ENCODE data around the gene CCDC85C. TPM values are rescaled to one million over a fixed set of nuclear protein-coding genes. Genes with fewer than 3 reads are reported as not detected.

CCDC85C gene
- total RNA-seq, 1 experiment from 2014 or later: 42.3 TPM

GRCh38 chr14:99549684-99550083 is 54.3 kb downstream of the CCDC85C start:
- intact Hi-C loops (cut with micrococcal nuclease): no loop called here
- no peak for DNase-seq (ENCODE audit: low read depth, low spot score)

More at GRCh38 chr14:99549684-99550083, 54.3 kb downstream of the CCDC85C start:
- Histone ChIP-seq H3K4me3 (replicated peaks in 1 of 2; ENCODE audit: low read depth in 1 of 2, low read length in 2 of 2) (no peak overlapping the region), H3K27me3 (ENCODE audit: insufficient read depth, low read length) (no peaks in the 10 kb centered on the region), H3K36me3 (ENCODE audit: control insufficient read depth in 1 of 2, insufficient read depth in 2 of 2, low read length in 2 of 2) (no peaks in the 10 kb centered on the region), H4K20me1 (ENCODE audit: insufficient read depth) (no peaks in the 10 kb centered on the region), H3K4me1 (ENCODE audit: control insufficient read depth in 1 of 2, insufficient read depth in 2 of 2, low read length in 2 of 2) (peaks cover 0 to 1% of the 10 kb centered on the region in 2 experiments; a peak in 2 of 4 replicates), H3K9me2 (ENCODE audit: insufficient read depth) (no peaks in the 10 kb centered on the region), H3K4me2 (ENCODE audit: low read length) (no peak overlapping the region), H3K27ac (ENCODE audit: low read depth, low read length) (no peak overlapping the region), H3K9me3 (ENCODE audit: control insufficient read depth in 1 of 2, insufficient read depth in 1 of 2, low read depth in 1 of 2, low read length in 2 of 2) (no peaks in the 10 kb centered on the region), H3K79me2 (ENCODE audit: insufficient read depth, low read length) (peaks cover 30% of the 10 kb centered on the region), H3K9ac (ENCODE audit: low read length) (no peak overlapping the region), H2AFZ (ENCODE audit: low read depth, low read length, poor library complexity, severe bottlenecking) (no peak overlapping the region)
- no TSS peak for BruUV-seq (replicated peaks)
- TF ChIP-seq TCF7L2 (IDR thresholded peaks at IDR 0.05; ENCODE audit: borderline replicate concordance, extremely low read depth, insufficient read depth, insufficient read length) (no peak), EGR1 (IDR thresholded peaks at IDR 0.05; ENCODE audit: low read depth) (no peak), CEBPB (IDR thresholded peaks at IDR 0.05; ENCODE audit: low read depth) (no peak), ZNF274 (IDR thresholded peaks at IDR 0.05; ENCODE audit: low read depth, low read length) (no peak), EZH2phosphoT487 (IDR thresholded peaks at IDR 0.05; ENCODE audit: borderline replicate concordance) (no peak), CBX3 (IDR thresholded peaks at IDR 0.05; ENCODE audit: low read depth) (no peak), POLR2A (IDR thresholded peaks at IDR 0.05; ENCODE audit: borderline replicate concordance, extremely low read depth, insufficient read depth, insufficient read length) (no peak), FOSL1 (IDR thresholded peaks at IDR 0.05; ENCODE audit: low read depth) (no peak), REST (IDR thresholded peaks at IDR 0.05; ENCODE audit: low read depth) (no peak), ZFX (IDR thresholded peaks at IDR 0.05) (no peak), CTCF (IDR thresholded peaks at IDR 0.05 in 2 of 3, conservative IDR thresholded peaks at IDR 0.05 in 1 of 3; ENCODE audit: borderline replicate concordance in 1 of 3, insufficient read depth in 1 of 3, low read depth in 2 of 3, low read length in 2 of 3) (no peak), EZH2 (IDR thresholded peaks at IDR 0.05) (no peak), SIN3A (IDR thresholded peaks at IDR 0.05; ENCODE audit: low read depth) (no peak), SP1 (IDR thresholded peaks at IDR 0.05; ENCODE audit: low read depth) (no peak), POLR2AphosphoS5 (IDR thresholded peaks at IDR 0.05; ENCODE audit: low read depth, low read length) (no peak), MAX (IDR thresholded peaks at IDR 0.05) (no peak), ATF3 (IDR thresholded peaks at IDR 0.05) (no peak)
- no peak for ATAC-seq
- ChIA-PET CTCF (no interaction called here), RAD21 (ENCODE audit: low non-redundant PET in 1 of 2, low total read pairs in 2 of 2, uncharacterized antibody in 2 of 2, unreplicated experiment in 2 of 2) (no interaction called here), POLR2A (no interaction called here)

Data from HCT116 (cell line).